Measurements from ENCODE around the gene ZNF558.

The ZNF558 gene

GRCh38 chr19:8866344-8866743 lies 34.2 kb upstream of the ZNF558 start:
- TF ChIP-seq POLR2AphosphoS5 (IDR thresholded peaks at IDR 0.05; ENCODE audit: low read depth, low read length) (no peak), FOXP2 (optimal IDR thresholded peaks at IDR 0.05; ENCODE audit: borderline replicate concordance, extremely low read depth, extremely low read length, insufficient read depth) (no peak), TAF1 (IDR thresholded peaks at IDR 0.05; ENCODE audit: borderline replicate concordance, insufficient read depth, low read length) (no peak), SIN3A (IDR thresholded peaks at IDR 0.05; ENCODE audit: borderline replicate concordance, insufficient read depth, low read length) (no peak), REST (IDR thresholded peaks at IDR 0.05; ENCODE audit: insufficient read depth in 1 of 2, low read depth in 2 of 2, low read length in 2 of 2) (no peak)

GRCh38 chr19:8858260-8858659 lies 26.2 kb upstream of the ZNF558 start:
- TF ChIP-seq FOXP2 (optimal IDR thresholded peaks at IDR 0.05; ENCODE audit: borderline replicate concordance, extremely low read depth, extremely low read length, insufficient read depth) (no peak), TAF1 (IDR thresholded peaks at IDR 0.05; ENCODE audit: borderline replicate concordance, insufficient read depth, low read length) (no peak), SIN3A (IDR thresholded peaks at IDR 0.05; ENCODE audit: borderline replicate concordance, insufficient read depth, low read length) (no peak), POLR2AphosphoS5 (IDR thresholded peaks at IDR 0.05; ENCODE audit: low read depth, low read length) (no peak), REST (IDR thresholded peaks at IDR 0.05; ENCODE audit: insufficient read depth in 1 of 2, low read depth in 2 of 2, low read length in 2 of 2) (no peak)

GRCh38 chr19:8850488-8850887 lies 18.4 kb upstream of the ZNF558 start:
- TF ChIP-seq TAF1 (IDR thresholded peaks at IDR 0.05; ENCODE audit: borderline replicate concordance, insufficient read depth, low read length) (no peak), POLR2AphosphoS5 (IDR thresholded peaks at IDR 0.05; ENCODE audit: low read depth, low read length) (no peak), REST (IDR thresholded peaks at IDR 0.05; ENCODE audit: insufficient read depth in 1 of 2, low read depth in 2 of 2, low read length in 2 of 2) (no peak), FOXP2 (optimal IDR thresholded peaks at IDR 0.05; ENCODE audit: borderline replicate concordance, extremely low read depth, extremely low read length, insufficient read depth) (no peak), SIN3A (IDR thresholded peaks at IDR 0.05; ENCODE audit: borderline replicate concordance, insufficient read depth, low read length) (no peak)

- TF ChIP-seq REST (IDR thresholded peaks at IDR 0.05; ENCODE audit: insufficient read depth in 1 of 2, low read depth in 2 of 2, low read length in 2 of 2) (no peak), SIN3A (IDR thresholded peaks at IDR 0.05; ENCODE audit: borderline replicate concordance, insufficient read depth, low read length) (no peak), TAF1 (IDR thresholded peaks at IDR 0.05; ENCODE audit: borderline replicate concordance, insufficient read depth, low read length) (no peak), FOXP2 (optimal IDR thresholded peaks at IDR 0.05; ENCODE audit: borderline replicate concordance, extremely low read depth, extremely low read length, insufficient read depth) (no peak), POLR2AphosphoS5 (IDR thresholded peaks at IDR 0.05; ENCODE audit: low read depth, low read length) (no peak)
These were observed 17.1 kb upstream of the ZNF558 start for GRCh38 chr19:8849232-8849631.

- no peak for TF ChIP-seq POLR2AphosphoS5 (IDR thresholded peaks at IDR 0.05; ENCODE audit: low read depth, low read length)
- TF ChIP-seq SIN3A (IDR thresholded peaks at IDR 0.05; ENCODE audit: borderline replicate concordance, insufficient read depth, low read length), result no peak
- no peak for TF ChIP-seq TAF1 (IDR thresholded peaks at IDR 0.05; ENCODE audit: borderline replicate concordance, insufficient read depth, low read length)
- TF ChIP-seq REST (IDR thresholded peaks at IDR 0.05; ENCODE audit: insufficient read depth in 1 of 2, low read depth in 2 of 2, low read length in 2 of 2), result no peak
- TF ChIP-seq FOXP2 (optimal IDR thresholded peaks at IDR 0.05; ENCODE audit: borderline replicate concordance, extremely low read depth, extremely low read length, insufficient read depth), result no peak
These were observed 14.7 kb upstream of the ZNF558 start for GRCh38 chr19:8846819-8847218.

All from PFSK-1 (cell line).